GM19238 (cell line): ENCODE results near the gene C22orf31.
"Not testable (repeated sequence)": the region's sequence is repeated elsewhere in the genome, so short reads cannot be mapped to it uniquely, and the experiment has no call there.

Source experiments
- DNase-seq: peaks from one replicate; pipeline ENCODE4 v3.0.0; 2011; ENCODE audit warnings: low spot score; ENCODE audit not compliant: insufficient read length

The C22orf31 gene

DNA sequence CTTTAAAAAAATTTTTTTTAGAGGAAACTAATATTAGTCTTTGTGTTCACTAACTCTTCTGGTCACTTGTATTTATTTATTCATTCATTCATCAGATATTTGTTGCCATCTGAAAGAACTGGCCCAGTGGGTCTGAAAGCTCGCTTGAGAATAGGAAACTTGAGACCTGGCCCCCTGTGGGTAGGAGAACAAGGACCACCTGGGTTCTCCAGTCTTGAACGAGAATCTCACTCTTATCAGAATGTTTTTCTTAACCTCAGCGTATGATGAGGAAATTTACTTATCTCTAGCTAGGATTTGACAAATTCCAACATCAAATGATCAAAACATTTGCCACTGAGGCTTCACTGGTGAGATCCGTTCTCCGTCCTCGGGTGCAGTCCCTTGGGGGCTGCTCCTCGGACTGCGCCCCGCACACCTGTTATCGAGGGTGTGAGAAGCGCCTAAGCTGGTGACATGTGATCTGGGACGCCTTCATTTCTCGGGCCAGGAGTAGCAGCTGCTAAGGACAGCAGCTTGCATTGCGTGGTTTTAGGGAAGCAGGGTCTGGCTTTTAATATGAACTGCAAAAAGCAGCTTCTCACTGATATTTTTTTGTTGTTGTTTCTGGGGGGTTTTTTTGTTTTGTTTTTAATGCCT lies 6.3 kb downstream of the C22orf31 start:
- no peak for DNase-seq

DNA sequence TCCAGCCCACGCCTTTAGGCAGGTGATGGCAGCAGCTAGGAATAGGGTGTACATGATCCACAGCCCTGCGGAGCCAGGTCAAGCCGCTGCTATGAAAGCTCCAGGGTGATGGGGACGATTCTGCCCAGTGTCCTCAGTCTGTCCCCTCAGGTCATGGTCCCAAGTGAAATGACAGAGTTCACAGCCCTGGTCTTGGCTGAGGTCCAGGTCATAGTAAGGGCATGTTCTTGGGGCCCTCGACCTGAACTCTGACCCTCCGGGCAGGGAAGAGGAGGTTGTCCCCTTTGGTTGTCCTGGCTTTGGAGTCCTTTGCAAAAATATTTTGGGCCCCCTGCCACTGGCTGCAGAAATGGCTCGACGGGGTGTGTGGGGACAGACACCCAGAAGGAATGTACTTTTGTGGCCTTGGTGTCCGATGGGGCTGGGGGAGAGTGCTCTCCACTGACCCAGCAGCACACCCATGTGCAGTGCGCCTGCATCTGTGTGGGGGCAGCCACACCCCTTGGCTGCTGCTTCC lies 7.3 kb downstream of the C22orf31 start:
- DNase-seq, result no peak

DNA sequence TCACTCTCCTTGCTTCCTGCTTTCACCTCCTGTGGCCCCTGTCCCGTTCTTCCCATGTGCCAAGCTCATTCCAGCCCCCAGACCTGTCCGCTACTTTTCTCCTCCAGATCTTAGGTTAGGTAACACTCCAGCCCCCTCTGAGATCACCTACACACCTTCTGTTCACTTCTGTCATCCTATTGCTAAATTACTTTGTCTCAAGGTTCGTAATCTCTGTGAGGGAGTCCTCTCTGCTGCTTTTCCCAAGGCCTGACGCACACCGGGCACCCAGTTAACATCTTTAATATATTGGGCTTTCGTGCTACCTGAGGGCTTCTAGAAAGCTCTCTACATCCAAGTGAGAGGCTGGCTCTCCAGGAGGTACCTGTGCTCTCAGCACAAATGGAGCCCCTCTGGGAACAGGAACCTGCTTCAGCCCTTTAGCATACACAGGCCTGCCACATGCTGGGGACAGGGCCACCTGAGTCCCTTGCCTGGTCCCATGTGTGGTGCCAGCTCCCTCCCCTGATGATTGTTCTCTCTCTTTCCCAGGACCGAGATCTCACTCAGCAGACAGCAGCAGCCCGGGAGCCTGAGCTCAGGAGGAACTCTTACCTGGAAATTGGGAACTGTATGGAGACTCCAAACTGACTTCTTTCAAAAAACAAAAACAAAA lies 8.5 kb downstream of the C22orf31 start:
- DNase-seq, result no peak

DNA sequence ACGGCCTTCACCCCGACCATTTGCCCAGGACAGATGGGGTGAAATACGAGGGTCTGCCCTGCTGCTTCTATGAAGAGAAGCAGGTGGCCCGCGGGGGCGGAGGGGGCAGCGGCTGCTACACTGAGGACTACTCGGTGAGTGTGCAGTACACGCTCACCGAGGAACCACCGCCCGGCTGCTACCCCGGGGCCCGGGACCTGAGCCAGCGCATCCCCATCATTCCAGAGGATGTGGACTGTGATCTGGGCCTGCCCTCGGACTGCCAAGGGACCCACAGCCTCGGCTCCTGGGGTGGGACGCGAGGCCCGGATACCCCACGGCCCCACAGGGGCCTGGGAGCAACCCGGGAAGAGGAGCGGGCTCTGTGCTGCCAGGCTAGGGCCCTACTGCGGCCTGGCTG lies 11.2 kb downstream of the C22orf31 start:
- no peak for DNase-seq

DNA sequence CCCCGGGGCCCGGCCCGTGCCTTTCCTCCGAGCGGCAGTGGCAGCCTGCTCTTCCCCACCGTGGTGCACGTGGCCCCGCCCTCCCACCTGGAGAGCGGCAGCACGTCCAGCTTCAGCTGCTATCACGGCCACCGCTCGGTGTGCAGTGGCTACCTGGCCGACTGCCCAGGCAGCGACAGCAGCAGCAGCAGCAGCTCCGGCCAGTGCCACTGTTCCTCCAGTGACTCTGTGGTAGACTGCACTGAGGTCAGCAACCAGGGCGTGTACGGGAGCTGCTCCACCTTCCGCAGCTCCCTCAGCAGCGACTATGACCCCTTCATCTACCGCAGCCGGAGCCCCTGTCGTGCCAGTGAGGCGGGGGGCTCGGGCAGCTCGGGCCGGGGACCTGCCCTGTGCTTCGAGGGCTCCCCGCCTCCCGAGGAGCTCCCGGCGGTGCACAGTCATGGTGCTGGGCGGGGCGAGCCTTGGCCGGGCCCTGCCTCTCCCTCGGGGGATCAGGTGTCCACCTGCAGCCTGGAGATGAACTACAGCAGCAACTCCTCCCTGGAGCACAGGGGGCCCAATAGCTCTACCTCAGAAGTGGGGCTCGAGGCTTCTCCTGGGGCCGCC lies 11.9 kb downstream of the C22orf31 start:
- DNase-seq, result no peak

DNA sequence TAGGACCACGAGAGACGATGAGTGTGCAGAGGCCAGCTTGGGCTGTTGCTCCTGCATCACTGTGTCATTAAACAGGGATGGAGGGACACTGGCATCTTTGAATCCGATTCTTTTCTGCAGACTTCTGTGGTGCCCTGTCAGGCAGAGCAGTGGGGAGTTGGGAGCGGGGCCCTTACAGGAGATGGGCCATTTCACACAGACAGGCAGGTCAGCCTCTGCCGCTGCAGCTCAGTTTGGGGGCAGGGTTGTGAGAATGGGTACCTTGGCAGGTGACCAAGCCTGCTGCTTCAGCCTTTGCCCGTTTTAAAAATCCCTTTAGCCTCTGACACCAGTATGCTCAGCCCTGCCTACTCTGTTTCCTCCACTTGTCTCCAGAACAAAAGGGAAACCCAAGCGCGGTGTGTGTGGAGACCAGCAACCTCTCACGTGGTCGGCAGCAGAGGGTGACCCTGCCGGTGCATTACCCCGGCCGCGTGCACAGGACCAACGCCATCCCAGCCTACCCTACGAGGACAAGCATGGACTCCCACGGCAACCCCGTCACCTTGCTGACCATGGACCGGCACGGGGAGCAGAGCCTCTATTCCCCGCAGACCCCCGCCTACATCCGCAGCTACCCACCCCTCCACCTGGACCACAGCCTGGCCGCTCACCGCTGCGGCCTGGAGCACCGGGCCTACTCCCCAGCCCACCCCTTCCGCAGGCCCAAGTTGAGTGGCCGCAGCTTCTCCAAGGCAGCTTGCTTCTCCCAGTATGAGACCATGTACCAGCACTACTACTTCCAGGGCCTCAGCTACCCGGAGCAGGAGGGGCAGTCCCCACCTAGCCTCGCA lies 12.6 kb downstream of the C22orf31 start:
- DNase-seq, result no peak

DNA sequence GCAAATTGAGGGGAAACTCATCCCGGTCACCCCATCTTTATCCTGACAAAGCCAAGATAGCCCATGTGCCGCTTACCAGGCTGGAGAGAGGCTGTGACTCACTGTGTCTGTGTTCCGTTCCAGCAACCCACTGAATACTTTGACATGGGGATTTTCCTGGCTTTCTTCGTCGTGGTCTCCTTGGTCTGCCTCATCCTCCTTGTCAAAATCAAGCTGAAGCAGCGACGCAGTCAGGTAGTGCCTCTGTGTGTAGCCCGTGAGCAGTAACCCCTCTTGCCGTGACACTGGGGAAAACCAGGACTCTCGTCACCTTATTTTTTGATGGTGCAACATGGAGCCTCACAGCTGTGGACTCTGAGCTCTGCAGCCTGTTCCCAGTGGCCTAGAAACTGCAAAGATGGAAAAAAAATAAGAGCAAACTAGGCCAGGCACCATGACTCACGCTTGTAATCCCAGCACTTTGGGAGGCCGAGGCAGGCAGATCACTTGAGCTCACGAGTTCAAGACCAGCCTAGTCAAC lies 16.9 kb downstream of the C22orf31 start:
- DNase-seq, result no peak

DNA sequence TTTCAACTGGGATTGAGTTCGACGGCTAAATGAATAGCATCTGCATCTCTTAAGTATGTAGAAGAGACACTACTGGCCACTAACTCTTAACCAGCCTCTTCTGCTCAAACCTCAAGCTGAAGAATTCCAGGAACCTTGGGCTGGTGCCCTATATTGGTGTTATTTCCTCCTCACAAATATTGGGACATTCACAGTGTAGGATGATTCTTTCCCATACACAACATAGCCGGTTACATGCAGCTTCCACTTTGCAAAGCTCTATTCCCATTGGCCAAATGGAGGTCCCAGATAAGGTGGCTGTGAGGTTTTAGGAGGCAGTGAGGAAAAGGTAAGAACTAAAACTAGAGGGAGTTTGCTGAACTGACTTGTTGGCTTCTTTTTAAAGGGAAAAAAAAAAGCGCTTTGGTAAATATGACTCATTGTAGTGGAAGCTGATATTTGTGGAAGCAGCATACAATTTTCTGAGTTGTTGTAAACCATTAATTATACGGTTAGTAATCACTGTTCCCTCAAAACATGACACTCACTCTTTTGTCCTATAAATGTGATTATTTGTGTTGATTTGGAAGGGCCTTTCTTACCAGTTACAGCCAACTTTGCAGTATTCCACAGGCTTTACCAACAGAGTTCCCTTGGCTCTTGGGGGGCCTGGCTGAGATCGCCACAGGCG lies 17.6 kb downstream of the C22orf31 start:
- DNase-seq, result no peak

DNA sequence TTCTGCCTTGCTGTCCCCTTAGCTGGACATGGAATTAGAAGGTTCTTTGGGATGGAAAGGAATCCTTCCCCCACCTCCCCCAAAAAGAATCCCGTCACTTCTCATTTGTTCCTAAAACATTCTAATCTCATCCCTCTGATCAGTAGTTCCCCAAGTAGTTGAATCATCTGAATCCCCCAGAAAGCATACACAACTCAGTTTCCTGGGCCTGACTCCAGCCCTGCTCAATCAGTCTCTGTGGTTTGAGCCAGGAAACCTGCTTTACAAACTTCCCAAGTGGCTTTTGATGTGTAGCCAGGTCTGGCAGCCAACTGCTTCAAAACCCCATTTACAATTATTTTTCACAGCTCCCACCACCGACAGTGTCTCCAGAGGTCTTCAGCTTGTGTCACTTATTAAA lies 20.2 kb downstream of the C22orf31 start:
- DNase-seq, result no peak

DNA sequence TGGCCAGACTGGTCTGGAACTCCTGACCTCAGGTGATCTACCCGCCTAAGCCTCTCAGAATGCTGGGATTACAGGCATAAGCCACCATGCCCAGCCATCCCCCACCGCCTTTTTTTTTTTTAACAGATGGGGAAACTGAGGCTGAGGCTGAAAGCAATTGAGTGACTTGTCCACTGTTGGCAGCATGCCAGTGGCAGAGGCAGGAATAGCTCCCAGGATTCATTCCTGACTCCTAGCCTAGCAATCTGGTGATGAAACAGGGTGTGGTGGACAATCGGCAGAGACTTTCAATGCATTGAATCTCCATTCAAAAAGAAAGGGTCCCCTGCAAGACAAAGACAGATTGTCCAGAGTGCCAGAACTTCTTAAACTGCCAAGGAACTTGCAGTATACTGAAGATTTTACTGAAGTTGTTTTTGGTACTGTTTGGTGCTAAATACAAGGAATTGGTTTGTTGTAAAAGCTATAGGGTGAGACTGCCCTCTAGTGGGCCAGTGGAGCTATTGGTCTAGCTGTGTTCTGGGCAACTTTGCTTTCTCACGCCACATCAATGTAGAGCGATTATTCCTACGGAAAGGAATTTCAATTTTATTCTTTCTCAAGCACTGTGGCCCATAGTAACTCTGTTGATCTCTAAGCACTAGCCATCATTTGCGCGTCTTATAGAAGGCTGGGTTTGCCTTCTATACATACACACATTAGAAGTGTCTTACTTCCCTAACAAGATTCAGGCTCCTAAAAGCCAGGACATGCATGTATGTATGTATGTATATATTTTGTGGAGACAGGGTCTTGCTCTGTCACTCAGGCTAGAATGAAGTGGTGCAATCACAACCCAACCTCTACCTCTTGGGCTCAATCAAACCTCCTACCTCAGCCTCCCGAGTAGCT lies 21.0 kb downstream of the C22orf31 start:
- peak; percentile 41 for DNase-seq

DNA sequence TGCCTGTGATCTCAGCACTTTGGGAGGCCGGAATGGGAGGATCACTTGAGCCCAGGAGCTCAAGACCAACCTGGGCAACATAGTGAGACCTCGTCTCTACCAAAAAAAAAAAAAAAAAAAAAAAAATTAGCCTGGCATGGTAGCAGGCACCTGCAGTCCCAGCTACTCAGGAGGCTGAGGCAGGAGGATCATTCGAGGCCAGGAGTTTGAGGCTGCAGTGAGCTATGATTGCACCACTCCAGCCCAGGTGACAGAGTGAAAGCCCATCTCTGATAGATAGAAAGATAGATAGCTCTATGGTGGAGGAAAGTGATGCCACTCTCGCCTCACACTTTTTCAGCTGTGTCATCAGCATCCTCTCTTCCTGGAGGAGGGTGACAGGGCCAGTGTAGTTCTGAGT lies 21.9 kb downstream of the C22orf31 start:
- DNase-seq, result not testable (repeated sequence)

DNA sequence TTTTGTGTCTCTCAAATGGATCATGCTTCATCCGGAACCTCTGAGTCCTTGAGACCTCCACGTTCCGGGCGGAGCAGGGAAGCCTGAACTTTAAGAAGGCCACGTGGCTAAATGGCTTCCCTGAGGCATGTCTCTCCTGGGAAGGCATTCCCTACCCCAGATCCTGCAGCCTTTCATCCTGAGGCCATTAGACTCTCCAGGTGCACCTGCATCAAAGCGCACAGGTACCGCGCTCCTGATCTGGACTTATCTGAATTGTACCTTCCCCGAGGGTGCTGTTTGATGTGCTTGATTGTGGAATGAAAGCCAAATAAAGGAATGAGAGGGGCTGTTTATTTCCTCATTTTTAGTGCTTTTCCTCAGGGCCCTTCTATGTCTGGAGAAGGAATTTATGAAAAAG lies 22.5 kb downstream of the C22orf31 start:
- no peak for DNase-seq

DNA sequence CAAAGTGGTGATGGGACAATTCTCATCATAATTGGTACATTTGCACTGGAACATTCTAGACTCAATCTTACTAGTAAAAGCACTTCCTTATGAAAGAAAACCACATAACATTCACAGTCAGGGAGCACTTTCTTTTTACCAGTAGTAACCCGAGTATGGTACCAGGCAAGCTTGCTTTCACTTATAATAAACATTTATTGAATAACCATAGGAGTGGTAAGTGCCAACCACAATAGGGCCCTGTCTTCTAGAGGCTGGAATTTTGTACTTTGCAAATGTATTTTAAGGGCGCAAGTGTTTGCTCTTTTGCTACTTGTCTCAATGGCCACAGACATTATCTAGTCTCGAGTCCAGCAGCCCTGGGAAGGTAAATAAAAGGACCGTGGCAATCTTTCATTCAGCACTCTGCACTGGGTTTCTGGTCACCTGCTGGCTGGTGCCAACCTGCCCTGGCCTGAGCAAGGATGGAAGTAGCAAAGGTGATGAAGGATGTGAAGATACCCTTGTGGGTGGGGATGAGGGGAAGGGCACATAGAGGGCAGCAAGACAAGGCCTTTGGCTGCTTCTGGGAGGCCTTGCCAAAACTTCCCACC lies 24.2 kb downstream of the C22orf31 start:
- DNase-seq, result no peak

DNA sequence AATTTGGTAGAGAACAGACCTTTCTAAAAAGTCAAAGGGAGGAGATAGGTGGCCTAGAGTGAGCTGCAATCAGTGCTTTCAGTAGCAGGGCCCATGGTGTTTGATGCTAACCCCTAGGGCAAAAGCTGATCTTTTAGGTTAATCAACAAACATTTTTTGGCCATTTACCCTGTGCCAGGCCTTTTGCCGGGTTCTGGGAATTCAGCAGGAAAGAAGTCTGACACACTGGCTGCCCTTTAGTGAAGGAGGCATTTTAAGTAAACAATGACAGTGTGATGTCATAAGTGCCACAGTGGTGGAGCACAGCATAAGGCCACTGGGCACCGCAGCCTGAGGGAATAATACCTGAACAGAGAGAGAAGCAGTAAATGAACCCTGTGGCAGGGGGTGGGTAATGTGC lies 29.0 kb downstream of the C22orf31 start:
- no peak for DNase-seq

DNA sequence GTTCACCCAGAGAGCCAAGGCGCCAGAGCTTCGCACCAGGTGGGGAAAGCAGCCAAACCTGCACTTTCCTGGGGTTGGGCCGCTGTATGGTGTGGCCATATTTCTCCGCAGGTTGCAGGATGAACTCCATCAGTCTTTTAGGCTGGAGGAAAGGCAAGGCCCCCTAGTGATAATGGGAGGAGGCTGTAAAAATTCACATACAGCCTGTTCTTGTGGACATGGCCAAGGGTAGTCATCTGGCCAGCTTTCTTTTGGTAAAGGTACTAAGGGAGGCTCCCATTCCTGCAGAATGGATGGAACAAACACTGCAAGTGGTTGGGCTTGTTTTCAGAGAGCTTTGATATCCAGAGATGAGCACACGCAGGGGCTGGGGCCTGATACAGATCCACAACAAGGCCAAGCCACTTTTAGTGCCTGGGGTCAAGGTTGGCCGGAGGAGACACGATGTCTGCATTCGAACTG lies 29.6 kb downstream of the C22orf31 start:
- no peak for DNase-seq

DNA sequence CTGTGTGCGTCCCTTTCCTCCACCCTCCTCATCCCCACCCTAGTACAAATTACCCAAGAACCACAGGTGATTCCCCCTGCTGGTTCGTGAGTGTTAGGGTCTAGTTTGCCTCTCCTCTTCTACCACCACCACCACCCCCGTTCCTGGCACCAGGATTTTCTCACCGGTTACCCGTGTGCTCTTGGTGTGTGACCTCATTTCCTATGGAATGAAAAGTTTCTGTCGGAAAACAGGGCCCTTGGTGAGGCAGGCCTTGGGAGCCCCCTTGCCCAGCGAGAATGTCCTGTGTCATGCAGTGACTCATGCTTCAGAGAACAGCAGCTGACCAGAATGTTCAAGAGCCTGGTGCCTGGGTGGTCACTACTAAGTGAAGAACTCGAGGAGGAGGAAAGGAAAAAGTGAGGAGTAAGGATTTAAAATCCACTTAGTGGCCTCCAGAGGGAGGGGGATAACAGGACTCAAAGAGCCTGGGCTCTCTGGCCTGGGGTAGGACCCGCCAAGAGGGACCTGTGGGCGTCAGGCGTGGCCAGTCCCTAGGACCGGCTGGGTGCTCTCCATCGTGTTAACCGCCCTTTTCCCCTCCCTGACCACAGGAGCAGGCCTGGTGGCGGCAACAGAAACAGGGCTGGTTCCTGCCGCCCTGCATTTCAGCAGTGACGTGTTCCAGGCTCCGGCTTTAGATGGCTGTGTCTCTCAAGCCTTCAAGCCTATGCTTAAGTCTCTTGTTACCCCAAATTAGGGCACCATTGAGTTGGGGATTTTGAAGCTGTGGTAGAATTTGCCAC lies 30.2 kb downstream of the C22orf31 start:
- no peak for DNase-seq

DNA sequence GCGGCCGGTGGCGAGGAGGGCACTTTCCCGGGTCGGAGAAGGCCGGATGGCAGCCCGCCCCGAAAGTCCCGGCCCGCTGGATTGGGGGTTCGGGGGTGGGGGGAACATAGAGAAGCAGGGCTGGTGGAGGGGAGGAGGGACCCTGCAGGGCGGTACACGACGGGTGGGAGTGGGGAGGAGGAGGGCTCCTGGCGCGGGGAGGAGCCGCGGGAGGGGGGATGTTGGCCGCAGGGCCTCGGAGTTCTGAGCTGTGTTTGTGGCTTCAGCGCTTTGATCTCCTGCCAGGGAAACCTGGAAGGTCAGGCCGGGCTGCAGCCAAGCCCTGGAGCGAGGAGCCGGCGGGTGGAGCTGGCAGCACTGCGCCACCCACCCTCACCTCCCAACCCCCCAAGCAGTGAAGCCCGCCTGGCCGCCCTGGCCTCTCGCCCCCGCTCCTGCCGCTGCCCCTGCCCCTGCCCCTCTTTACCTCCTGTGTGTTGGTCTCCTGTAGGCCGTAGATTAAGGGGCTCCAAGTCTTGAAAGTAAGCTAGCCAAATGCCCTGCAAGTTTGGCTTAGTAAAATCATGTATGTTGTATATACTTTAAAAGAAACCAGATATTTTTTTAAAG lies 30.9 kb downstream of the C22orf31 start:
- no peak for DNase-seq

DNA sequence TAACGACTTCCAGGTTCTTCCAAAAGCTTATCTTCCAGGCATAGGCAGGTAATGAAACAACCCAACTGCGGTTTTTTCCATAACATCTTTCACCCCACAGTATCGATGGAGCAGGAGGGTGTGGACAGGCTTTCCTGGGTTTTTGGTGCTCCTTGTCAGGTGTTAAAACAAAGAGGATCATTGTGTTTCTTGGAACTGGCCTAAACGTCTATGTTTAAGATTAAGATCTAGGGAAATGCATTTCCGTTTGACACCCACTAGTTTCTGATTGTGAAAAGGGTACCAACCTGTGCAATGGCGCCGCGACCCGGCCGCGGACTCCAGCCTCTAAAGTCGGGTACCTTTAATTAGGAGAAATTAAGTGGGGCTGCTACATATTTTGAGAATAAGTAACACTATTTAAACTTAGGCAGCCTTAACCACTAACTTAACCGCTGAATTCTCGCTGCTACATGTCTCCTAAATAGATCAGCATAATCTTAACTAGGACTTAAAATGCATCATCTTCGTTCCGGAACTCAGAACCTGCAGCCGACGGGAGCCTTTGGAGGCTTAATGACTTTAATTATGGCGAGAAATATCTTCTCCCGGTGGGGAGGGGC lies 31.5 kb downstream of the C22orf31 start:
- DNase-seq, result no peak
